WTC11 (cell line): ENCODE measurements around the gene TLNRD1. TPM values are rescaled to one million over a fixed set of nuclear protein-coding genes. Genes with fewer than 3 reads are reported as not detected.

ENCODE experiments used
- microRNA-seq: library from miRNA; unstranded; fragments of <30 nt; microRNA quantifications from one replicate; pipeline ENCODE4 v1.2.0, GENCODE V29; 2022; ENCODE audit warnings: borderline number of aligned reads
- total RNA-seq: library from RNA; stranded (reverse); gene quantifications from 3 replicates; pipeline ENCODE4 v1.2.3, GENCODE V29; 2021

The TLNRD1 gene
- total RNA-seq, 1 experiment from 2014 or later, result 26.7 TPM

Small RNA genes within 50 kb of the gene (microRNA-seq; reads per million reads assigned to microRNA genes)
- not detected for gene MIR4514

Other genes starting within 250 kb of the TLNRD1 start
- 0.57 to 1.2 TPM (median 0.87 TPM) in 3 replicates for gene CEMIP, start 221.6 kb upstream of the TLNRD1 start, total RNA-seq
- gene MESD, start 11.1 kb upstream of the TLNRD1 start, total RNA-seq, result 26.9 to 28.3 TPM (median 27.9 TPM) in 3 replicates
- gene CFAP161, start 133.3 kb downstream of the TLNRD1 start, total RNA-seq, result not detected in 3 replicates
- gene IL16, start 196.0 kb downstream of the TLNRD1 start, total RNA-seq, result 0.41 to 0.61 TPM (median 0.46 TPM) in 3 replicates